Glomerular visceral epithelial cell (primary cell): ENCODE measurements around the gene CFHR1.
"Not testable (repeated sequence)": the region's sequence is repeated elsewhere in the genome, so short reads cannot be mapped to it uniquely, and the experiment has no call there.

Experiments used
- DNase-seq: peaks from one replicate; pipeline ENCODE4 v3.0.0-alpha.2; 2016; ENCODE audit errors: extremely low spot score

CFHR1 gene

DNA sequence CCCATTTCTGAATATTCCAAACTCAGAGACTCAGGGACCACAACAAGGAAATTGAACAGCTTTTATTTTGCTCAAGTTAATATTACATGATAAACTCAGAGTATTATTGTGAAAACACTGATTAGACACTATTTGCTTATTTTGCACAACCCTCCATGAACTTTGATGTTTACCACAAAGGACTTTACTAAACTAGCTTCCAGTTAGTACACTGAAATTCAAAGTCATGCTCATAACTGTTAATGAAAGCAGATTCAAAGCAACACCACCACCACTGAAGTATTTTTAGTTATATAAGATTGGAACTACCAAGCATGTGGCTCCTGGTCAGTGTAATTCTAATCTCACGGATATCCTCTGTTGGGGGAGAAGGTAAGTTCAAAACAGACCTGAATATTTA is at the start of gene CFHR1:
Gene CFHR1, plus strand, starts transcription at position 201 of the 400 bp plus-strand sequence. Its CDS starts 114 bp downstream, at position 315.
- DNase-seq = not testable (repeated sequence)

DNA sequence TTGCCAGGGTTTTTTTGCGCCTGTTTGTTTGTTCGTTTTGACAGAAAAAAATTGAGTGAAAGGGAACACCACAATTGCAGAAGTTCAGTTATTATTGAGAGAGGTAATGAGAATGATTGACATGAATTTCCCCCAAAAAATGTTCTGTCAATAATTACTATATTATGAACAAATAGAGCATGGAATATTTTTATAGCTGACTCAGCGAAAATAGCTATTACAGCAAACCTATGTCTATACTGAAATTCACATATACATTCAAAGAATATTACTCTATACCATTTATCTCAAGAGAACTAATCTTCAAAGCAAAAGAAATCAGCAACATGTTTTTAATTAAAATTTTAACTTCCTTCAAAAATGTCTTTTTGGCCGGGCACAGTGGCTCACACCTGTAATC is 49.7 kb upstream of the CFHR1 start:
- DNase-seq = not testable (repeated sequence)

DNA sequence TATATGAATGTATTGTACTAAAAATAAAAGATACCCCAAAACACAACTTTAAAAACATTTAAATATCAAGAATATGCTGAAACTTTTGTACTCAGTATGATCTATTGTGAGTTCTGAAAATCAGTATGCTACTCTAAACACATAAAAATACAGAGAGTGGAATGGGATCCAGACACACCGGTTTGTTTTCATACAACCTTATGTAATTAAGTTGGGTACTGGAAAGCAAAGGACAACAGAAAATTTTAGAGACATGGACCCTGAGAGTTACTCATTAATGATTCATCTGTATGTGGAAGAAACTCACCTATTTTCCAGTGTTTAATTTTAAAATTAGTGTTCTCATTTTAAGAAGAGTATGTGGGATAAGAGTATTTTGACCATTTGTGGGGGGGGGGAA is 45.8 kb upstream of the CFHR1 start:
- no peak for DNase-seq

GRCh38 chr1:196774175-196774574 is 45.4 kb upstream of the CFHR1 start:
- no peak for DNase-seq

- no peak for DNase-seq
These were observed 44.9 kb upstream of the CFHR1 start, which contains the start of gene CFHR3 for GRCh38 chr1:196774603-196775002. TSS of gene CFHR3 (plus strand) at chr1:196774840. CDS start at chr1:196774887, 47 bp downstream.

DNA sequence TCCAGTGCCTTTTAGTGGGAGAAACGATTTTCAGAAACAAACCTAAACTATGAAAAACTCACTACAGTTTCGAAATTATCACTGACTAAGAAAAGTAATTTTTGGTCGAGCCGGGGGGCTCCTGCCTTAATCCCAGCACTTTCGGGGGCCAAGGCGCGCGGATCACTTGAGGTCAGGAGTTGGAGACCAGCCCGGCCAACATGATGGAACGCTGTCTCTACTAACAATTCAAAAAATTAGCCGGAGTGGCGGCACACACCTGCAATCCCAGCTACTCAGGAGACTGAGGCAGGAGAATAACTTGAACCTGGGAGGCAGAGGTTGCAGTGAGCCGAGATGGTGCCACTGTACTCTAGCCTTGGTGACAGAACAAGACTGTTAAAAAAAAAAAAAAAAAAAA is 41.9 kb upstream of the CFHR1 start:
- DNase-seq = no peak

DNA sequence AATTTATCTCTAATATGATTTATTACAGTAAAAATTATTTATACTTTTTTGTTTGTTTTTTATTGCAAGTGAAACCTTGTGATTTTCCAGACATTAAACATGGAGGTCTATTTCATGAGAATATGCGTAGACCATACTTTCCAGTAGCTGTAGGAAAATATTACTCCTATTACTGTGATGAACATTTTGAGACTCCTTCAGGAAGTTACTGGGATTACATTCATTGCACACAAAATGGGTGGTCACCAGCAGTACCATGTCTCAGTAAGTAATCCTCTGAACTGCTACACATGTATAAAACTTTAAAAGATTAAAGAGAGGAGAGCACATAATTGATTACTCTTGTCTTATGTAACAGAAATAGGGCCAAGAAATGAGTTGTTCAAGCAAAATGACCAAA is 40.4 kb upstream of the CFHR1 start:
- DNase-seq = no peak

- not testable (repeated sequence) for DNase-seq
These were observed 28.3 kb upstream of the CFHR1 start for GRCh38 chr1:196791252-196791651.

GRCh38 chr1:196794103-196794502 is 25.4 kb upstream of the CFHR1 start:
- not testable (repeated sequence) for DNase-seq

GRCh38 chr1:196797891-196798290 is 21.6 kb upstream of the CFHR1 start:
- DNase-seq = no peak

- not testable (repeated sequence) for DNase-seq
These were observed 17.6 kb upstream of the CFHR1 start for GRCh38 chr1:196801920-196802319.

- DNase-seq = no peak
These were observed 10.8 kb upstream of the CFHR1 start for GRCh38 chr1:196808529-196809235.

GRCh38 chr1:196817442-196817841 is 2.1 kb upstream of the CFHR1 start:
- not testable (repeated sequence) for DNase-seq

DNA sequence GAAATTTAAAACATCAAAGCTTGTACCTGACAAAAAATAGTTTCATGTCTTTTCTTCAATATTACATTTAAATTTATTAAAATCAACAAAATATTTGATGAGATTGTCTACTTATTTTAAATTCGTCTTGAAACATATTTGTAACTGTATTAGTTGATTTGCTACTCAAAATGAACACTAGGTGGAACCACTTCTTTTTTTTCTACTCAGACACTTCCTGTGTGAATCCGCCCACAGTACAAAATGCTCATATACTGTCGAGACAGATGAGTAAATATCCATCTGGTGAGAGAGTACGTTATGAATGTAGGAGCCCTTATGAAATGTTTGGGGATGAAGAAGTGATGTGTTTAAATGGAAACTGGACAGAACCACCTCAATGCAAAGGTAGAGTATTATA is 8.3 kb downstream of the CFHR1 start:
- DNase-seq = peak; percentile 48

DNA sequence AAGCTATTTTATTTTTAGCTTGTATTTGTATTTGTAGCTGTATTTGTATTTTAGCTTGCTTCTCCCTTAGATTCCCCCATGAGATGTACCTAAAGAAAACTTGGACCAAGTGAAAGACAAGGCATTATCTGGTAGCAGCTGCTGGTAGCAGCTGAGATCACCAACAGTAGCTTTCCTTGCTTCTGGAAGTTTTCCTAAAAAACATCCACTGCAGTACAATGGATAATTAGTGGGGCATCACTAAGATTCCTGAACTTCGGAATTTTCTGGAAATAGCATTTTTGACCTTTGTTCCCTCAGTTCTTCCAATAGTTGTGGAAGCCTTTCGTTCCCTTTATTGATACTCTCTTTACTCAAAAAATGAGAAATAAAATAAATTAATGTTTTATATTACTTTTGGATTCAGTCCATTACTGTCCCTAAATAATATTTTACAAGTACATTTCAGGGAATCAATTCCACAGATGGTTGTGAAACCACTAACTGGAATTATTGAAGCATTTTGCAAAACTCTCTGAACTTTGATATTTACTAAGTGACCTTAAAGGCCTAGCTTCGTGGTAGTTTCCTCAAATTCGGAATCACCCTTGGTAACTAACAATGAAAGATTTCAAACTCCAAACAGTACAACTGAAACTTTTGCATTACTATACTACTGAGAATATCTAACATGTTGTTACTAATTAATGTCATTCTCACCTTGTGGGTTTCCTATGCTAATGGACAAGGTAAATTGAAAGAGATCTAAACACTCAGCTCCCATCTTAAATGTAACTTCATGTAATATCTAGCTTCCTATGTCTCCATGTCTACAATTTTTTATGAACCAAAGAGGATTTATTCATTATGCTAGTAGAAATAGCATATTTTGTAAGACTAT is 30.3 kb downstream of the CFHR1 start:
- not testable (repeated sequence) for DNase-seq

DNA sequence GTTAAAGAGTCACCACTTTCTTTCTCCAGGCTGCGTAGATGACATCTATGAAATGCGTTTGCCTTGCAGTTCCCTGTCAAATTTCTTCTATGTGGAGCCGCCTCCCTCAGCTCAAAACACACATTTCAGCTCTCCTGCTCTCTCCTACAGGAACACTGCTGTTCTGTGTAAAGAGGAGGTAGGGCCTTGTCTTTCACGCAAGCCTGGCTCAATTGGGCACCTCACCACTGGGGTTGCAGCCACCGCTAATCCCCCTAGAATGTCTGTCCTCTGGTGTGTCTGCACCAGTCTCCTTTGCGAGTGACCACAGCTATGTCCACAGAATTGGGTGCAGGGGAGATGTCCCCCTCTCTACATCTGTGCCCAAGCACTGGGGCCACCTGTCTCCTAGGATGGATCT is 36.5 kb downstream of the CFHR1 start:
- DNase-seq = no peak

- DNase-seq = no peak
These were observed 37.7 kb downstream of the CFHR1 start for GRCh38 chr1:196857188-196857587.

GRCh38 chr1:196858811-196859210 is 39.3 kb downstream of the CFHR1 start:
- DNase-seq = no peak

GRCh38 chr1:196860323-196860884 is 40.9 kb downstream of the CFHR1 start:
- DNase-seq = no peak

DNA sequence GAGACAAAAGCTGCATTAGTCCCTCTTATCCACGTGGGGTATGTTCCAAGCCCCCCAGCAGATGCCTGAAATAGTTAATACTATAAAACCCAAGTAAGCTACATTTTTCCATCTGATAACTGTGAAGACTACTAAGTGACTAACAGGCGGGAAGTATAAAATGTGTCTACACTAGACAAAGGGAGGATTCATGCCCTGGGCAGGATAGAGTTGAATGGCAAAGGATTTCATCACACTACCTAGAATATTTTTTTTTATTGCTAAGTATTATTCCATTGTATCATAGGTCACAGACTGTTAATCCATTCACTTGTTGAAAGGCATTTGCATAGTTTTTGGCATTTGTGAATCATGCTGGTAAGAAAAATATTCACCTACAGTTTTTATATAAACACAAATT is 41.9 kb downstream of the CFHR1 start:
- DNase-seq = no peak

GRCh38 chr1:196866974-196867373 is 47.4 kb downstream of the CFHR1 start:
- no peak for DNase-seq

DNA sequence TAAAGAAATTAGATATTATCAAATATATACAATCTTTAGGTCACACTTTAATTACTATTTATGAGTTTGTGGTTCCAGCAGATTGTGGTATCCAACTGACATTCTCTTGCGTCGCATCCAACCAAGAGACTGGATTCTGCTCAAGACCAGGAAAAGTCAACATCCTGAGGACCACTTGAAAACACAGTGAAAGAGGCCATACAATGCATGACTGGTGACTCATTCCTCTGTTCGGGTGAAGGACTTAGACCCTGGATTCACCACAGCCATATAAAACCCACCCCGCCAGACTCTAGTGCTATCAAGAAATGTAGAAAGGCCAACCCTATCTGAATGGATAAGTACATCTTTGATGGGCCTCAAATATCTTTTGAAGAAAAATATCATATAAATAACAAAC is 53.9 kb downstream of the CFHR1 start:
- no peak for DNase-seq

DNA sequence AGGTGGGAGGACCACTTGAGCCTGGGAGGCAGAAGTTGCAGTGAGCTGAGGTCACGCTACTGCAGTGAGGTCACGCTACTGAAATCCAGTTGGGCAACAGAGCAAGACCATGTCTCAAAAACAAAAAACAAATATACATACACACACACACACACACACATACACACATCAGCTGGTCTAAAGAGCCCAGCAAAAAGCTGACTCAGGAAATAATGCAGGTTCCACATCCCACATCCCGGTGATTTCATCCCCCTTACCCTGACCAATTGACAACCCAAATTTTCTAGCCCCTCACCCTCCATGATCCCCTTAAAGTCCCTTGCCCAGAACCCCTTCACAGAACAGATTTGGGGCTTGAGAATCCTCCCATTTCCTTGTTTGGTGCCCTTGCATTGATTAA is 56.4 kb downstream of the CFHR1 start:
- DNase-seq = no peak
